Measurements from ENCODE around the gene NKX2-3. TPM values are rescaled to one million over a fixed set of nuclear protein-coding genes. Genes with fewer than 3 reads are reported as not detected.

NKX2-3 gene
- total RNA-seq, 1 donor = not detected

- DNase-seq (ENCODE audit: low read depth) = no peak
- TF ChIP-seq, protein P1, sequence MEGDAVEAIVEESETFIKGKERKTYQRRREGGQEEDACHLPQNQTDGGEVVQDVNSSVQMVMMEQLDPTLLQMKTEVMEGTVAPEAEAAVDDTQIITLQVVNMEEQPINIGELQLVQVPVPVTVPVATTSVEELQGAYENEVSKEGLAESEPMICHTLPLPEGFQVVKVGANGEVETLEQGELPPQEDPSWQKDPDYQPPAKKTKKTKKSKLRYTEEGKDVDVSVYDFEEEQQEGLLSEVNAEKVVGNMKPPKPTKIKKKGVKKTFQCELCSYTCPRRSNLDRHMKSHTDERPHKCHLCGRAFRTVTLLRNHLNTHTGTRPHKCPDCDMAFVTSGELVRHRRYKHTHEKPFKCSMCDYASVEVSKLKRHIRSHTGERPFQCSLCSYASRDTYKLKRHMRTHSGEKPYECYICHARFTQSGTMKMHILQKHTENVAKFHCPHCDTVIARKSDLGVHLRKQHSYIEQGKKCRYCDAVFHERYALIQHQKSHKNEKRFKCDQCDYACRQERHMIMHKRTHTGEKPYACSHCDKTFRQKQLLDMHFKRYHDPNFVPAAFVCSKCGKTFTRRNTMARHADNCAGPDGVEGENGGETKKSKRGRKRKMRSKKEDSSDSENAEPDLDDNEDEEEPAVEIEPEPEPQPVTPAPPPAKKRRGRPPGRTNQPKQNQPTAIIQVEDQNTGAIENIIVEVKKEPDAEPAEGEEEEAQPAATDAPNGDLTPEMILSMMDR (IDR thresholded peaks at IDR 0.05; ENCODE audit: insufficient read depth, low read depth, low read length) = no peak
- H3K4me3 ChIP-seq (ENCODE audit: low read depth, low read length) = no peak overlapping the region
These were observed 32.4 kb downstream of the NKX2-3 start for GRCh38 chr10:99565166-99565565.

DNA sequence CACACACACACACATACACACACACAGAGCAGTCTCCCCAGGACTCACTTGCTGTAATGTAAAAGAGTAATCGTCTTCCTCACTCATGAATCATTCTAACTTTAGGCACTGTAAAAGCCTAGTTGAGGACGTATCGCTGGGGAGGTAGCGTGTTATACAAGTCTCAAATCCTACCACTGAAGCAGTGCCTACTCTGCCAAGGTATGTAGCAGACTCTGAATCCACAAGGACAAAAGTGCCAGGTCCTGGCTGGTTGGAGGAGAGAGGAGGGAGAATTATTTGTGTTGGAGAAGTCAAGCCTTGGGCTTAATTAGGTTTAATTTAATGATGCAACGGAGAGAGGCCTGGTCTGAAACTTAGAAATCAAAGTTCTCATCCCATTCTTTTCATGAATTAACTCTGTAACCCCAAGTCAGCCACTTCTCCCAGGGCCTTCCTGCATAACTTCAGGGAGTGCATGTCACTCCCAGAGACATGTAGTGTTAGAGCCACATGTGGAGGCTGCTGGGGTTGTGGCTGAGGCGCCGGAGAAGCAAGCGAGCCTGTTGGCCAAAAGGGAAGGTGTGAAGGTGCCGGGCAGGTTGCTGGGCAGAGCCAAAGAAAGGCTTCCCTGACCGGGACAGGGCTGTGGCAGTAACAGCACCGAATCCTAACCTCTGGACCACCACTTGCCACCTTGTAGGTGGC, 36.7 kb downstream of the NKX2-3 start:
- TF ChIP-seq, protein P1 (IDR thresholded peaks at IDR 0.05; ENCODE audit: insufficient read depth, low read depth, low read length) = no peak
- no peak overlapping the region for H3K4me3 ChIP-seq (ENCODE audit: low read depth, low read length)
- DNase-seq (ENCODE audit: low read depth) = no peak

- H3K4me3 ChIP-seq (ENCODE audit: low read depth, low read length) = no peak overlapping the region
- no peak for DNase-seq (ENCODE audit: low read depth)
- TF ChIP-seq, protein P1 (IDR thresholded peaks at IDR 0.05; ENCODE audit: insufficient read depth, low read depth, low read length) = no peak
These were observed 37.2 kb downstream of the NKX2-3 start for GRCh38 chr10:99569961-99570360.

DNA sequence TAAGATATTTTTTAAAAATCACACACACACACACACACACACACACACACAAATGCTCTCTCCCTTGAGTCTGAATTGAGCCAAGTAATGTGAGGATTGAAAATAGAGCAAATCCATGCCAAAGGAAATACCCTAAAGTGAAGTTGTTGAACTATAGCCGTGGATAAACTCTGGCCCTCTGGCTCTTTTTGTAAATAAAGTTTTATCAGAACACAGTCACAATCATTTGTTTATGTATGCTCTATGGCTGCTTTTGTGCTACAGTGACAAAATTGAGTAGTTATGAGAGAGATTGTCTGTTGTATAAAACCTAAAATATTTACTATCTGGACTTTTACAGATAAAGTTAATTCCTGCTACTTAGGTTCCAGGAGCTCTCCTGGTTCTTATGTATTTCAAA, 39.1 kb downstream of the NKX2-3 start:
- TF ChIP-seq, protein P1 (IDR thresholded peaks at IDR 0.05; ENCODE audit: insufficient read depth, low read depth, low read length) = no peak
- no peak overlapping the region for H3K4me3 ChIP-seq (ENCODE audit: low read depth, low read length)
- DNase-seq (ENCODE audit: low read depth) = no peak

GRCh38 chr10:99573790-99574189, 41.0 kb downstream of the NKX2-3 start:
- TF ChIP-seq, protein P1 (IDR thresholded peaks at IDR 0.05; ENCODE audit: insufficient read depth, low read depth, low read length) = no peak
- no peak overlapping the region for H3K4me3 ChIP-seq (ENCODE audit: low read depth, low read length)
- no peak for DNase-seq (ENCODE audit: low read depth)

DNA sequence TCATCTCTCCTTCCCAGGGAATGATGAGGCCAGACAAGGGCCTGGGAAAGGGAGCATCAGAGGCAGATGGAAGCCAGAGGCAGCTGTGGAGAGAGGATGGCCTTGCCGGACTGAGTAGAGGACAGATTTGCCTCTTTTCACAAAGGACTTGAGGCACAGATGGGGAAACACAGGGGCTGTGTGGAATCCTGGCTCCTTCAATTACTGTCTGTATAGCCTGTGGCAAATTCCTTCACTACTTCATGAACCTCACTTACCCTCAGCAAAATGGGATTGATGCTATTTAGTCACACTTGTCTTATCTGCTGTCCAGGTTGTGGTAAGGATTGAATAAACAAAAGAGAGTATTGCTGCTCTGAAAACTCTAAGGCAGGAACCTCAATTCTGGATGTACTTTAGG, 47.2 kb downstream of the NKX2-3 start:
- H3K4me3 ChIP-seq (ENCODE audit: low read depth, low read length) = no peak overlapping the region
- DNase-seq (ENCODE audit: low read depth) = no peak
- TF ChIP-seq, protein P1 (IDR thresholded peaks at IDR 0.05; ENCODE audit: insufficient read depth, low read depth, low read length) = no peak

DNA sequence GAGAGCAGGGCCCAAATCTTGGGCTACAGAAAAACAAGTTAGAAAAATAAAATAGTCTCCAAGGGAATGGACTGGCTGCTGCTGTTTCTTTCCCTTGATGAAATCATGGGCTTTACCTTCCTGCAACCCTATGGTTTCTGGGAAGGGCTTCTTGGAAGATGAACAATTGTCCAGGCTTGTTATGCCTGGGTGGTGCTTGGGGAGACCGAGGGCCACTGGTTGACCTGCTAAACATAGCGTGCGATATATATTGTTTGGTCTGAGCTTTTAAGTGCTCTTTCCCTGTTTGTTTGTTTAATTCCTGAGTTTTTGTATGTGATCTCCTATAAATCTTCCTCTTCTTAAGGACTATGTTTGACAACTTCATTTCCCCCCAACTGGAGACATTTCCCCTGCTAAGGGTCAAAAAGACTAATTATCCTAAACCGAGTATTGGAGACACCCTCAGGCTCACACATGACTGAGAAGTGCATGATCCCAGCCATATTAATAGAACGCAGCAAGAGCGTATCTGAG, 49.6 kb downstream of the NKX2-3 start:
- TF ChIP-seq, protein P1 (IDR thresholded peaks at IDR 0.05; ENCODE audit: insufficient read depth, low read depth, low read length) = no peak
- DNase-seq (ENCODE audit: low read depth) = no peak
- no peak overlapping the region for H3K4me3 ChIP-seq (ENCODE audit: low read depth, low read length)
